DND-41 (cell line): ENCODE measurements around the gene TFAP2A.

Experiments used
- ATAC-seq: fragments of 200-7000 bp; cut with Tn5 transposase; 3 replicates; pipeline ENCODE4 v1.9.1; 2021; ENCODE audit warnings: low read depth; ENCODE audit not compliant: insufficient read depth
- DNase-seq: peaks from one replicate; pipeline ENCODE4 v3.0.0-alpha.2; 2020
- H2AFZ ChIP-seq: 2 replicates; pipeline ENCODE4 v1.6.0; 2012; ENCODE audit warnings: low read depth, low read length
- H3K27ac ChIP-seq: 2 replicates; pipeline ENCODE4 v1.5.1; 2012; ENCODE audit warnings: low read length, inconsistent platforms
- H3K27me3 ChIP-seq: fragments of 200-600 bp; sonication (generic); 2 replicates; pipeline ENCODE4 v1.6.0; 2012; ENCODE audit warnings: low read length, mild to moderate bottlenecking, inconsistent platforms; ENCODE audit not compliant: insufficient read depth, poor library complexity
- H3K36me3 ChIP-seq: 2 replicates; pipeline ENCODE4 v1.5.1; 2012; ENCODE audit warnings: low read length, inconsistent platforms; ENCODE audit not compliant: insufficient read depth
- H3K4me1 ChIP-seq: 2 replicates; pipeline ENCODE4 v1.5.1; 2012; ENCODE audit warnings: mild to moderate bottlenecking, low read length; ENCODE audit not compliant: insufficient read depth
- H3K4me2 ChIP-seq: 2 replicates; pipeline ENCODE4 v1.6.0; 2012; ENCODE audit warnings: mild to moderate bottlenecking, moderate library complexity, low read length, inconsistent platforms; ENCODE audit not compliant: insufficient read depth
- H3K4me3 ChIP-seq, 2 experiments: fragments of 200-600 bp in 1 of 2; shearing (Covaris generic) in 1 of 2; 2 replicates each; pipeline ENCODE4 v1.5.1; 2012 to 2016; ENCODE audit warnings: inconsistent platforms in 2 of 2, low read length in 2 of 2, mild to moderate bottlenecking in 2 of 2, low read depth in 1 of 2, moderate library complexity in 1 of 2
- H3K79me2 ChIP-seq: 2 replicates; pipeline ENCODE4 v1.6.0; 2012; ENCODE audit warnings: low read length, inconsistent platforms; ENCODE audit not compliant: insufficient read depth
- H3K9ac ChIP-seq: 2 replicates; pipeline ENCODE4 v1.6.0; 2012; ENCODE audit warnings: low read depth, mild to moderate bottlenecking, inconsistent platforms, low read length, moderate library complexity
- H3K9me3 ChIP-seq: 2 replicates; pipeline ENCODE4 v1.5.1; 2012; ENCODE audit warnings: low read length, moderate library complexity, mild to moderate bottlenecking, inconsistent platforms; ENCODE audit not compliant: insufficient read depth, severe bottlenecking
- H4K20me1 ChIP-seq: 2 replicates; pipeline ENCODE4 v1.6.0; 2012; ENCODE audit warnings: low read length; ENCODE audit not compliant: insufficient read depth
- EZH2 ChIP-seq: IDR thresholded peaks from 3 replicates; pipeline ENCODE4 v1.6.1; 2012; ENCODE audit warnings: borderline replicate concordance, low read depth, mild to moderate bottlenecking, moderate library complexity, low read length, inconsistent platforms; ENCODE audit not compliant: severe bottlenecking
- TF ChIP-seq, protein P1 (sequence below): IDR thresholded peaks from 2 replicates; pipeline ENCODE4 v1.5.1; 2012; ENCODE audit warnings: borderline replicate concordance, low read length, moderate library complexity, mild to moderate bottlenecking; ENCODE audit not compliant: poor library complexity, severe bottlenecking; ENCODE audit errors: extremely low read depth

Gene TFAP2A

DNA sequence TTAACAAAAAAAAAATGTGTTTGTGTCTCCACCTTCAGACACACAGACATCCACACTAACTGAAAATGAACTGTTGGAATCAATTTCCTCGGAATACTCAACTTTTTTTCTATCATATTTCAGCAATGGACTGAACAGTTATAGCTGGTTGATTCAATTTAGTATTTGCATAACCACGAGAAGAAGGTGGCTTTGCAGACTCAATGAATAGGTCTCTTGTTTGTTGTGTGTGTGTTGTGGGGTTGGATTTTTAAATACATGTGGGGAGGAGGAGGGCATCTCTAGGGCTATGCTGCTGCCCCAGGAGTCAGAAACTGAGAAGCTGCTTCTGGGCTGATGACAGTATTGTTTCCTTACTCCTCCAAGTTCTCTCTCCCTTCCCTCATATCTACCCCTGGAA is 28.7 kb downstream of the TFAP2A start:
- no peaks in the 10 kb centered on the region for H4K20me1 ChIP-seq
- H3K36me3 ChIP-seq = no peaks in the 10 kb centered on the region
- H3K27me3 ChIP-seq = peaks cover 4% of the 10 kb centered on the region
- no peak overlapping the region for H3K4me2 ChIP-seq
- H3K9ac ChIP-seq = no peak overlapping the region
- TF ChIP-seq, protein P1, sequence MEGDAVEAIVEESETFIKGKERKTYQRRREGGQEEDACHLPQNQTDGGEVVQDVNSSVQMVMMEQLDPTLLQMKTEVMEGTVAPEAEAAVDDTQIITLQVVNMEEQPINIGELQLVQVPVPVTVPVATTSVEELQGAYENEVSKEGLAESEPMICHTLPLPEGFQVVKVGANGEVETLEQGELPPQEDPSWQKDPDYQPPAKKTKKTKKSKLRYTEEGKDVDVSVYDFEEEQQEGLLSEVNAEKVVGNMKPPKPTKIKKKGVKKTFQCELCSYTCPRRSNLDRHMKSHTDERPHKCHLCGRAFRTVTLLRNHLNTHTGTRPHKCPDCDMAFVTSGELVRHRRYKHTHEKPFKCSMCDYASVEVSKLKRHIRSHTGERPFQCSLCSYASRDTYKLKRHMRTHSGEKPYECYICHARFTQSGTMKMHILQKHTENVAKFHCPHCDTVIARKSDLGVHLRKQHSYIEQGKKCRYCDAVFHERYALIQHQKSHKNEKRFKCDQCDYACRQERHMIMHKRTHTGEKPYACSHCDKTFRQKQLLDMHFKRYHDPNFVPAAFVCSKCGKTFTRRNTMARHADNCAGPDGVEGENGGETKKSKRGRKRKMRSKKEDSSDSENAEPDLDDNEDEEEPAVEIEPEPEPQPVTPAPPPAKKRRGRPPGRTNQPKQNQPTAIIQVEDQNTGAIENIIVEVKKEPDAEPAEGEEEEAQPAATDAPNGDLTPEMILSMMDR = no peak
- no peak for TF ChIP-seq EZH2
- ATAC-seq (no peak), DNase-seq (no peak)
- no peaks in the 10 kb centered on the region for H3K79me2 ChIP-seq
- no peak overlapping the region for H2AFZ ChIP-seq
- H3K27ac ChIP-seq = no peak overlapping the region
- no peaks in the 10 kb centered on the region for H3K9me3 ChIP-seq
- H3K4me3 ChIP-seq = no peak overlapping the region
- H3K4me1 ChIP-seq = no peaks in the 10 kb centered on the region

DNA sequence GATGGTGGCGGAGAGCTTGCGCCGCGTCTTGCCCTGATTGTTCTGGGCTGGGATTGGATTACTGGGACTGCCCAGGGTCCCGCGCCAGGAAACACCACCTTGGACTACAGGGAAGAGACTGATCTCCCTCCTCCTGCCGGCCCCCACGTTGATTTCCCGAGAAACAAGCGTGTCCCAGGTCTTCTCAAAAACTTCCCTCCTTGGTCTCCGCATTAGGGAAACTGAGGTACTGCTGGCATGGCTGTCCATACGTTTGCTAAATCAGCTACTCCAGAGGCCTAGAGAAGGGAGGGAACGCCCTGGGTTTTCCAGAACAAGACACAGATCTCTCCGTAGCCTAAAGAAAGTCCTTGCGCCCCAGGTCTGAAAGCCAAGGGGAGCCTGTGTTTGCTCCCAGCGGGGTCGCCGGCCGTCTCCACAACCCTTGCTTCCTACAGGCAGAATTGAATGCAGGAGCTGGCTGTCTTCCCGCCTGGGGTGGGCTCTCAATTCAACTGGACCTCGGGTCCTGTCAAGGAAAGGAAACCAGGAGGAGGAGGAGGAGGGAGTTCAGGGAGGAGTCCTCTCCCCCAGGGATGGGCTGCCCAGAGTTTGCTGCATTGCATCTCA is 29.2 kb downstream of the TFAP2A start:
- DNase-seq (no peak), ATAC-seq (no peak)
- Histone ChIP-seq H3K9me3 (no peaks in the 10 kb centered on the region), H3K4me1 (no peaks in the 10 kb centered on the region), H3K79me2 (no peaks in the 10 kb centered on the region), H3K36me3 (no peaks in the 10 kb centered on the region), H2AFZ (no peak overlapping the region), H3K4me2 (no peak overlapping the region), H3K27ac (no peak overlapping the region), H3K4me3 (no peak overlapping the region), H4K20me1 (no peaks in the 10 kb centered on the region), H3K9ac (no peak overlapping the region), H3K27me3 (peaks cover 4% of the 10 kb centered on the region)
- TF ChIP-seq, protein P1 = no peak
- TF ChIP-seq EZH2 = no peak

DNA sequence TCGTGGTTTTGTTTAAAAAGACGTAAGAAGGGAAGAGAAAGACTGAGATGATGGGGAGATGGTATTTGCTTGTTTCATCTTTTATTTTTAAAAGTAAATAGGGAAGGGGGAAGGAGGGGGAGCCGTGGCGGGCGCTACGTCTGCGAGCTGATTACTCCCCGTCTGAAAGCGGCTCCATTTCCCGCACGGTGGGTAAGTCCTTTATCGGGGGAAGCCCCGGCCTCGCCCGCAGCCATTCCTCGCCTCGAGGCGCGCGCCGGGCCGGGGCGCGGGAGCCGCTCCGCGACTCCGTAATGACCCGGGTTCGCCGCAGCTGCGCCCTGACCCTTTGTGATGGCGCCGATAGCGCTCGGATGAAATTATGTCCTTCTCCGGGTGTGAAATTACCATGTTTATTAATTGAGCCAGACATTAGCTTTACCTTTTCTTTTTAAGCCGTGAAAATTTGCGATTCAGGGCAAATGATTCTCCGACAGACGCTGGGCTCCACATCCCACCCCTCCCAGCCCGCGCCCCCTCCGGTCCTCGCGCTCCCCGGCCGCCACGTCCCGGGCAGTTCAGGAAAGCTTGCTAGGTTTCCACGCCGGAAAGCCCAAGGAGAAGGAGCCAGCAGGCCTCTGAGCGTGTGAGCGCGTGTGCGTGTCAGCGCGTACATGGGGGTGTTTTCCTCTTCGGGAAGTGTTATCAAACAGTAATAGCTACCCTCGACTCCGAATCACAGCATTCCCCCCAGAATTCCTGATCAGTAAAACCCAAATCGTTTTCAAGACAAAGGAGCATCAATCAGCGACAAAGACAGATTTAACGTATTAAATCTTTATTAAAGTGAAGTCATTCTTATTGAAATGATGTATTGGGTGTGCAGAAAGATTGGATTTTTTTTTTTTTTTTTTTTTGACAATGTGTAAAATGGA is 30.0 kb downstream of the TFAP2A start:
- TF ChIP-seq, protein P1 = no peak
- TF ChIP-seq EZH2 = no peak
- H3K27me3 ChIP-seq = peaks cover 4% of the 10 kb centered on the region

More for the DNA sequence above, 30.0 kb downstream of the TFAP2A start:
- no peaks in the 10 kb centered on the region for H3K36me3 ChIP-seq
- no peaks in the 10 kb centered on the region for H3K79me2 ChIP-seq
- H3K4me3 ChIP-seq = no peak overlapping the region
- H3K9ac ChIP-seq = no peak overlapping the region
- H3K27ac ChIP-seq = no peak overlapping the region
- no peak for DNase-seq
- ATAC-seq = no peak
- no peak overlapping the region for H3K4me2 ChIP-seq
- no peaks in the 10 kb centered on the region for H4K20me1 ChIP-seq
- no peaks in the 10 kb centered on the region for H3K9me3 ChIP-seq
- no peaks in the 10 kb centered on the region for H3K4me1 ChIP-seq
- H2AFZ ChIP-seq = no peak overlapping the region
